ENCODE results near the gene EIPR1.

Gene EIPR1

DNA sequence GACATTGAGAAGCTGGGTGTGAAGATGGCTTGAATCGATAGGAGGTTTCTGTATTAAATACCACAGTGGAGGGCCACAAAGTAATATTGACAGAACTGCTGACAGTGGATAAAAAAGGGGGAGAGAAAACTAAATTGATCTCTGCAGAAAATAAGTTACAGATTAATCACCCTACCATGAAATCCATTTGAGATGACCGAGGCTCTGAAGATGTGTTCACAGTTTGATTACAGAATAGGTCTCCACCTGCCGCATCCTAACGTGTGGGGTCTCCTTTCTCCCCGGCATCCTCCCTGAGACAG is 165.6 kb downstream of the EIPR1 start:
- no CpG with 5 or more reads among the region's 5 CpGs for WGBS (ENCODE audit: insufficient coverage, insufficient read length)
- no peak overlapping the region for H3K27ac ChIP-seq (ENCODE audit: low read length)
- DNase-seq (ENCODE audit: low read depth, low spot score), result no peak
- no peaks in the 10 kb centered on the region for H3K9me3 ChIP-seq (ENCODE audit: control insufficient read depth, insufficient read depth, low read length)
- no peak overlapping the region for H3K4me3 ChIP-seq (ENCODE audit: low read length)
- no peaks in the 10 kb centered on the region; the same call in 1 of the 2 replicates for H3K27me3 ChIP-seq (ENCODE audit: control insufficient read depth, insufficient read depth, low read length)
- H3K36me3 ChIP-seq (ENCODE audit: control insufficient read depth, insufficient read depth, low read length), result no peaks in the 10 kb centered on the region
- peaks cover 3% of the 10 kb centered on the region; the same call in 1 of the 2 replicates for H3K4me1 ChIP-seq (ENCODE audit: control insufficient read depth, insufficient read depth, low read length)

DNA sequence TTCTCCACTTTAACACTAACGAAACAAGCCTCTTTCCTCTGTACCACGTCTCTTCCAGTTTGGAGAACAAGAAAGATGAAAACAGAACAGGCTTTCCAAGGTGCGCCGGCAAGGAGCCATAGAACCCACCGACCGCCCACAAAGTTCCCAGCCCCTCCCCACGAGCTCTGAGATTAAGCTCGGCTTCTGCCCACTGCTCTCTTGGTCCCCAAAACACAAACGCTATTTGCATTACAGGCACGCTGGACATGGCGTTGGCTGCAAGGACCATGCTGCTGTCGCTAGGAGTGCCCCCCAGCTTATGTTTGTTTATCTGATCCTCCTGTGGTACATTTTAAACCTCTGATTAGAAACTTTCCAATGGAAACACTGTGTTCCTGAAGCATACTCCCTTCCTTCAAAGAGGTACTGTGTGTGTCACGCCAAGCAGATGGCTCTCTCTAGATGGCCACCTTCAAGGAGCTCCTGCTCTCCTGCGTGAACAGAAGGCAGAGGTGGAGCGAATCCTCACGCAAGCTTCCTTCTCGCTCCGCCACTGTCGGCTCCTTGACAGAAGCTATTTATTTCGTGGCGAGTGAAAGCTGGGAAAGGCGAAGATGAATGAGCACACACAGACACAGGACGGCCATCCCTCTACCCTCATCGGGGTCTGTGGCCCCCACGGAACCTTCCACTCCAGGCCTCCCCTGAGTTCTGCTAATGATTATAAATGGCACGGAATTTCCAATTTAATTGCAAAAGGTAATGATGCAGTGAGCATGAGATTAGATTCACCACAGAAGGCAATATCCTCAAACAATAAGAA is 166.2 kb downstream of the EIPR1 start:
- no peaks in the 10 kb centered on the region for H3K36me3 ChIP-seq (ENCODE audit: control insufficient read depth, insufficient read depth, low read length)
- no CpG with 5 or more reads among the region's 26 CpGs for WGBS (ENCODE audit: insufficient coverage, insufficient read length)

DNA sequence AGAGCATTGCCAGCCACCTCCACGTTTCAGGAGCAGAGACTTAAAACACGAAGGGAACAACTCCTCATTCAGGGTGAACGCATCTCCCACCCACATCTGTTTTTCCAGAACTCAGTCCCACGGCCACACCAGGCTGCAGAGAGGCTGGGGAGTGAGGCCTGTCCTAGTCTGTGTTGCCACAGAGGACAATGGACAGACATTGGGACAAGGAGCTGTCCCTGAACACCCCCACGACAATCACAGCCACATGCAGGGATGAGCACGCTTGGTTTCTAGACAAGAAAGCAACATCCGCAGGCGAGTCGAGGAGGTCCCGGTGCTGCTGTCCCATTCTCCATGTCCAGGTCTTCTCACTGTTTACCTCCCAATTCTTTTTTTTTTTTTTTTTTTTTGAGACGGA is 167.4 kb downstream of the EIPR1 start:
- no peaks in the 10 kb centered on the region; the same call in 1 of the 2 replicates for H3K27me3 ChIP-seq (ENCODE audit: control insufficient read depth, insufficient read depth, low read length)
- no CpG with 5 or more reads among the region's 11 CpGs for WGBS (ENCODE audit: insufficient coverage, insufficient read length)
- H3K9me3 ChIP-seq (ENCODE audit: control insufficient read depth, insufficient read depth, low read length), result no peaks in the 10 kb centered on the region
- H3K4me3 ChIP-seq (ENCODE audit: low read length), result no peak overlapping the region
- peaks cover 3% of the 10 kb centered on the region; the same call in 1 of the 2 replicates for H3K4me1 ChIP-seq (ENCODE audit: control insufficient read depth, insufficient read depth, low read length)
- no peak overlapping the region for H3K27ac ChIP-seq (ENCODE audit: low read length)
- DNase-seq (ENCODE audit: low read depth, low spot score), result no peak
- no peaks in the 10 kb centered on the region for H3K36me3 ChIP-seq (ENCODE audit: control insufficient read depth, insufficient read depth, low read length)

More for the DNA sequence above, 166.2 kb downstream of the EIPR1 start:
- Histone ChIP-seq H3K27me3 (ENCODE audit: control insufficient read depth, insufficient read depth, low read length) (no peaks in the 10 kb centered on the region; the same call in 1 of the 2 replicates), H3K4me3 (ENCODE audit: low read length) (no peak overlapping the region), H3K9me3 (ENCODE audit: control insufficient read depth, insufficient read depth, low read length) (no peaks in the 10 kb centered on the region), H3K27ac (ENCODE audit: low read length) (no peak overlapping the region), H3K4me1 (ENCODE audit: control insufficient read depth, insufficient read depth, low read length) (peaks cover 3% of the 10 kb centered on the region; the same call in 1 of the 2 replicates)
- DNase-seq (ENCODE audit: low read depth, low spot score), result no peak

GRCh38 chr2:3209258-3209657 is 168.4 kb downstream of the EIPR1 start:
- Histone ChIP-seq H3K27me3 (ENCODE audit: control insufficient read depth, insufficient read depth, low read length) (no peaks in the 10 kb centered on the region; the same call in 1 of the 2 replicates), H3K4me3 (ENCODE audit: low read length) (no peak overlapping the region), H3K4me1 (ENCODE audit: control insufficient read depth, insufficient read depth, low read length) (no peaks in the 10 kb centered on the region), H3K9me3 (ENCODE audit: control insufficient read depth, insufficient read depth, low read length) (no peaks in the 10 kb centered on the region), H3K27ac (ENCODE audit: low read length) (no peak overlapping the region), H3K36me3 (ENCODE audit: control insufficient read depth, insufficient read depth, low read length) (no peaks in the 10 kb centered on the region)
- WGBS (ENCODE audit: insufficient coverage, insufficient read length), result no CpG with 5 or more reads among the region's 12 CpGs
- DNase-seq (ENCODE audit: low read depth, low spot score), result no peak

GRCh38 chr2:3208591-3208990 is 169.0 kb downstream of the EIPR1 start:
- WGBS (ENCODE audit: insufficient coverage, insufficient read length), result no CpG with 5 or more reads among the region's 12 CpGs

DNA sequence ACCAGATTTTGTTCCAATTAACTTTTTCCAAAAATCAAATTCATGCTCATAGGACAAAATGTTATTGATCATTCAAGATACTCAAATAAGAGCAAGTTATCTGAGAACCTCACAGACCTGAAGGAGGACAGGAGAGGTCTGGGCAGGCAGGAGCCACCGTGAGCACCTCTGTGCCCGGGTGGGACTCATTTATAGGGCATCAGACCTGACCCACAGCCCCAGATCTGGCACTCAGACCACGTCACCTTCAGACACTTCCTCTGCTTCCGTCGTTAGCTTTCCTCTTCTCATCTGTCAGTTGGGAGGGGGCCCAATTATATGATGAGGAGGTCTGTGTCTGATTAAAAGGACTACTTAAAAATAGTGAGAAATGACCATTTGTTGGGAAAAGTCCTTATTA is 169.4 kb downstream of the EIPR1 start:
- H3K9me3 ChIP-seq (ENCODE audit: control insufficient read depth, insufficient read depth, low read length), result no peaks in the 10 kb centered on the region
- no peak overlapping the region for H3K27ac ChIP-seq (ENCODE audit: low read length)
- H3K4me1 ChIP-seq (ENCODE audit: control insufficient read depth, insufficient read depth, low read length), result no peaks in the 10 kb centered on the region
- H3K36me3 ChIP-seq (ENCODE audit: control insufficient read depth, insufficient read depth, low read length), result no peaks in the 10 kb centered on the region; the same call in 1 of the 2 replicates
- no peak overlapping the region for H3K4me3 ChIP-seq (ENCODE audit: low read length)
- WGBS (ENCODE audit: insufficient coverage, insufficient read length), result no CpG with 5 or more reads among the region's 5 CpGs
- no peaks in the 10 kb centered on the region; the same call in 1 of the 2 replicates for H3K27me3 ChIP-seq (ENCODE audit: control insufficient read depth, insufficient read depth, low read length)
- no peak for DNase-seq (ENCODE audit: low read depth, low spot score)

More at GRCh38 chr2:3208591-3208990, 169.0 kb downstream of the EIPR1 start:
- no peak overlapping the region for H3K27ac ChIP-seq (ENCODE audit: low read length)
- H3K9me3 ChIP-seq (ENCODE audit: control insufficient read depth, insufficient read depth, low read length), result no peaks in the 10 kb centered on the region
- H3K4me1 ChIP-seq (ENCODE audit: control insufficient read depth, insufficient read depth, low read length), result no peaks in the 10 kb centered on the region
- H3K36me3 ChIP-seq (ENCODE audit: control insufficient read depth, insufficient read depth, low read length), result no peaks in the 10 kb centered on the region; the same call in 1 of the 2 replicates
- no peak overlapping the region for H3K4me3 ChIP-seq (ENCODE audit: low read length)
- H3K27me3 ChIP-seq (ENCODE audit: control insufficient read depth, insufficient read depth, low read length), result no peaks in the 10 kb centered on the region; the same call in 1 of the 2 replicates
- no peak for DNase-seq (ENCODE audit: low read depth, low spot score)

GRCh38 chr2:3207091-3207491 is 170.5 kb downstream of the EIPR1 start:
- H3K4me3 ChIP-seq (ENCODE audit: low read length), result no peak overlapping the region
- no peaks in the 10 kb centered on the region; the same call in 1 of the 2 replicates for H3K27me3 ChIP-seq (ENCODE audit: control insufficient read depth, insufficient read depth, low read length)
- no peaks in the 10 kb centered on the region for H3K9me3 ChIP-seq (ENCODE audit: control insufficient read depth, insufficient read depth, low read length)
- no CpG with 5 or more reads among the region's 10 CpGs for WGBS (ENCODE audit: insufficient coverage, insufficient read length)
- no peak overlapping the region for H3K27ac ChIP-seq (ENCODE audit: low read length)
- no peak for DNase-seq (ENCODE audit: low read depth, low spot score)
- no peaks in the 10 kb centered on the region for H3K4me1 ChIP-seq (ENCODE audit: control insufficient read depth, insufficient read depth, low read length)
- H3K36me3 ChIP-seq (ENCODE audit: control insufficient read depth, insufficient read depth, low read length), result no peaks in the 10 kb centered on the region; the same call in 1 of the 2 replicates

DNA sequence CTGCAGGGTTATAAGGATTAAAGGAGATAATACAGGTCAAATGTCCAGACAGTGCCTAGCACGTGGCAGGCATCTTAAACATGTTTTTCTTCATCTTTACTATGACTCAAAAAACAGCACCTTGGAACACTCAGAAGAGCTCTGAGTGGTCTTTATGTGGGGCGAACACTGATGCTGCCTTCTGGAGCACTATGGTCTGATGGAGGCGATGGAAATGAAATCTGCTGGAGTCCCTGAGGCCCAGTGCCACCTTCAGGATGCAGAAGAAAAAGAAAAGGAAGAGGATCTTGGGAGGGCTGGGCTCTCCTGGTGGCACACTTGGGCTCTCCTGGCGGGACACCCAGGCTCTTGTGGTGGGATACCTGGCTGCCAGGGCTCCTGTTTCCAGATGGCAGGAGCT is 171.8 kb downstream of the EIPR1 start:
- WGBS (ENCODE audit: insufficient coverage, insufficient read length), result no CpG with 5 or more reads among the region's 4 CpGs
- Histone ChIP-seq H3K4me3 (ENCODE audit: low read length) (no peak overlapping the region), H3K27me3 (ENCODE audit: control insufficient read depth, insufficient read depth, low read length) (no peaks in the 10 kb centered on the region), H3K27ac (ENCODE audit: low read length) (no peak overlapping the region), H3K36me3 (ENCODE audit: control insufficient read depth, insufficient read depth, low read length) (no peaks in the 10 kb centered on the region; the same call in 1 of the 2 replicates), H3K9me3 (ENCODE audit: control insufficient read depth, insufficient read depth, low read length) (no peaks in the 10 kb centered on the region), H3K4me1 (ENCODE audit: control insufficient read depth, insufficient read depth, low read length) (no peaks in the 10 kb centered on the region)
- DNase-seq (ENCODE audit: low read depth, low spot score), result no peak

GRCh38 chr2:3204031-3204821 is 173.4 kb downstream of the EIPR1 start:
- H3K4me1 ChIP-seq (ENCODE audit: control insufficient read depth, insufficient read depth, low read length), result no peaks in the 10 kb centered on the region; the same call in 1 of the 2 replicates
- H3K27me3 ChIP-seq (ENCODE audit: control insufficient read depth, insufficient read depth, low read length), result no peaks in the 10 kb centered on the region
- H3K4me3 ChIP-seq (ENCODE audit: low read length), result no peak overlapping the region
- H3K27ac ChIP-seq (ENCODE audit: low read length), result no peak overlapping the region
- H3K9me3 ChIP-seq (ENCODE audit: control insufficient read depth, insufficient read depth, low read length), result no peaks in the 10 kb centered on the region
- no CpG with 5 or more reads among the region's 11 CpGs for WGBS (ENCODE audit: insufficient coverage, insufficient read length)
- no peaks in the 10 kb centered on the region; the same call in 1 of the 2 replicates for H3K36me3 ChIP-seq (ENCODE audit: control insufficient read depth, insufficient read depth, low read length)
- no peak for DNase-seq (ENCODE audit: low read depth, low spot score)

GRCh38 chr2:3203497-3204019 is 174.1 kb downstream of the EIPR1 start:
- no peak overlapping the region for H3K4me3 ChIP-seq (ENCODE audit: low read length)
- no peaks in the 10 kb centered on the region for H3K27me3 ChIP-seq (ENCODE audit: control insufficient read depth, insufficient read depth, low read length)
- no CpG with 5 or more reads among the region's 16 CpGs for WGBS (ENCODE audit: insufficient coverage, insufficient read length)
- H3K27ac ChIP-seq (ENCODE audit: low read length), result no peak overlapping the region
- no peaks in the 10 kb centered on the region for H3K9me3 ChIP-seq (ENCODE audit: control insufficient read depth, insufficient read depth, low read length)
- no peaks in the 10 kb centered on the region; the same call in 1 of the 2 replicates for H3K36me3 ChIP-seq (ENCODE audit: control insufficient read depth, insufficient read depth, low read length)
- DNase-seq (ENCODE audit: low read depth, low spot score), result no peak
- H3K4me1 ChIP-seq (ENCODE audit: control insufficient read depth, insufficient read depth, low read length), result no peaks in the 10 kb centered on the region; the same call in 1 of the 2 replicates
